Kidney tubule cell (primary cell): Measurements from ENCODE around the gene PRTN3.
"Not testable (repeated sequence)": the region's sequence is repeated elsewhere in the genome, so short reads cannot be mapped to it uniquely, and the experiment has no call there.

Source experiments
- DNase-seq: peaks from one replicate; pipeline ENCODE4 v3.0.0-alpha.2; 2018; ENCODE audit warnings: low spot score

PRTN3 gene

DNA sequence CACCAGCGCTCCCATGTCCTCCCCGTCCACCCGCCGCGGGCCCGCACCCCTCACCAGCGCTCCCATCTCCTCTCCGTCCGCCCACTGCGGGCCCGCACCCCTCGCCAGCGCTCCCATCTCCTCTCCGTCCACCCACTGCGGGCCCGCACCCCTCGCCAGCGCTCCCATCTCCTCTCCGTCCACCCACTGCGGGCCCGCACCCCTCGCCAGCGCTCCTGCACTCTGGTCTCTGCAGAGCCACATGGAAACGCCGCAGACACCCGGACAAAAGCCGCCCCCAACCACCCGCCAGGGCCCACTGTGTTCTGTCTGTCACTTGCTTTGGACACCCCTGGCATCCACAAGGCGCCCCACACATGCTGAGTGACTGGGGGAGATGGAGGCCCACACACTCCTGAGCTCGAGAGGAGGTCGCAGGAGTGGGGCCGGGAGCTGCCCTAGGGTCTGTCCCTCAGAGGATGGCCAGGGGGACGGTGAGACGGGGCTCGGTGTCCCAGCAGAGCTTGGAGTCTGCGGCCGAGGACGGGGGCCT, 26.0 kb downstream of the PRTN3 start:
- DNase-seq, result no peak

DNA sequence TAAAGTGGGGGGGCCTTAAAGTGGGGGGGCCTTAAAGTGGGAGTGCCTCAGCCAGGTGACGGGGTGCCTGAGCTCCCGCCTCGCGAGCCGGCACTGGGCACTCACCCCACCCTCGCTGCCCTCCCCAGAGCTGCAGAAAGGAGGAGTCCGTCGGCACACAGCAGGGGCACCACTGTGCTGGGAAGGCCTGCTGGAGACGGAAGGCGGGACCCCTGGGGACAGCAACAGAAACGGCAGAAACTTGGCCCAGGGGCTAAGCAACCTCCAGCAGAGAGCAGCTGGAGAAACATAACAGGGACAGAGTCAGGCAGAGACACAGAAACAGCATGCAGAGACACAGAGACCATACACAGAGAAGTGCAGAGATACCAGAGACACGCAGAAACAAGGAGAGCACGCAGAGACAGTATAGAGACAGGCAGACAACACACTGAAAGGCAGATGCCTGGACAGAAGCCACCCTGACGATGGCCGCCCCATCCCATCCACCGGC, 26.5 kb downstream of the PRTN3 start:
- no peak for DNase-seq

DNA sequence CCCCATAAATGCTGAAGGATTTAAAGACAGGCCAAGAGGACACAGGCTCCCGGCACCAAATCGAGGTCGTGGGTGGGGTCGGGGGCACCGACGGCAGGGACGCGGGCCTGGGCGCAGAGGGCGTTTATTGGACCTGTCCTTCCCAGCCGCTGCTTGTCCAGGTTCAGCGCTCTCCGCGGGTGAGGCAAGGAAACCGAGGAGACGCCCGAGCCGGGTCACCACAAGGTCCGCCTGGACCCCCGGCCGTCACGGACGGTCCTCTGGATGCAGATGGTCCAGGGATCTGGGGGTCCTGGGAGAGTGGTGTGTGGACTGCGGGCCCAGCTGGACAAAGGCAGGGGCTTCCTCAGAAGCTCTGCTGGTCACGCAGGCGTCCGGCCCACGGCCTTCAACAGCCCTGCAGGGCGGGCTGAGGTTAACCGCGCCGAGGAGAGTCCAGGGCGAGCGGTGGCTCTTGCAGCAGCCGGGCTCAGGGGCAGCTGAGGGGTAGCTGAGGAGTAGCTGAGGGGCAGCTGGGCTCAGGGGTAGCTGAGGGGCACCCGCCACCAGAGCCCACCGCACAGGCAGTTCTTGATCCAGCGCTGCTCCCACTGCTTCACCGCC, 27.2 kb downstream of the PRTN3 start:
- no peak for DNase-seq

DNA sequence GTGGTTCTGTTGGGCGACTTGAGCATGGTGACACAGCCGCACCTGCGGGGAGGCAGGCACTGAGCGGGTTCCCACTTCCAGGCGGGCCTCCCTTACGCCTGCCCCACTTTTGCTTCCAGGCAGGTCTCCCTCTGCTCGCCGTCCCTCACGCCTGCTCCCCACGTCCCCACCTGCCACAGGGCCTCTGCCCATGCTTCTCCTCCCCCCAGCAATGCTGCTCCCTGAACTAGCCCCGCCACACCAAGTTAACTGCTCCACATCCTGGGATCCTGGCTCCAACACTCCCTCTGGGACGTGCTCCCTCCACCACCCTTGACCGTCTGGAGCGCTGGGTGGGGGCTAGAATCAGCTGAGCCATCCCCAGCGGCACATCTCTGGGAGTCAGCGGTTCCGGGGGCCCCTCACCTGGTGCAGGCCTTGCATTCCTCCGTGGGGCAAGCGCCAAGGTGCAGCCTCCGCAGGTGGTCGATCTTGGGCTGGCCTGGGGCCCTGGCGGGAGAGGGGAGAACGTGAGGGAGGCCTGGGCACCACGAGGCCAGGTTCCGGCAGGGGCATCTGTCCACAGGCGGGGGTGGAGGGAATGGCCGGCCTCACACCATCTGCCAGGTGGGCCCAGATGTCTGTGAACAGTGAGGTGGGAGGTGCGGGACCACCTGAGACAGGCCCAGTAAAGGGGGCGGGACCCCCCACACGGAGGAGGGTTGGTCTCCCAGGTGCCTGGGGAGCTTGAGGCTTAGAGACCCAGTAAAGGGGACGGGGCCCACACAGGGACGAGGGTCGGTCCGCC, 27.9 kb downstream of the PRTN3 start:
- DNase-seq, result no peak

DNA sequence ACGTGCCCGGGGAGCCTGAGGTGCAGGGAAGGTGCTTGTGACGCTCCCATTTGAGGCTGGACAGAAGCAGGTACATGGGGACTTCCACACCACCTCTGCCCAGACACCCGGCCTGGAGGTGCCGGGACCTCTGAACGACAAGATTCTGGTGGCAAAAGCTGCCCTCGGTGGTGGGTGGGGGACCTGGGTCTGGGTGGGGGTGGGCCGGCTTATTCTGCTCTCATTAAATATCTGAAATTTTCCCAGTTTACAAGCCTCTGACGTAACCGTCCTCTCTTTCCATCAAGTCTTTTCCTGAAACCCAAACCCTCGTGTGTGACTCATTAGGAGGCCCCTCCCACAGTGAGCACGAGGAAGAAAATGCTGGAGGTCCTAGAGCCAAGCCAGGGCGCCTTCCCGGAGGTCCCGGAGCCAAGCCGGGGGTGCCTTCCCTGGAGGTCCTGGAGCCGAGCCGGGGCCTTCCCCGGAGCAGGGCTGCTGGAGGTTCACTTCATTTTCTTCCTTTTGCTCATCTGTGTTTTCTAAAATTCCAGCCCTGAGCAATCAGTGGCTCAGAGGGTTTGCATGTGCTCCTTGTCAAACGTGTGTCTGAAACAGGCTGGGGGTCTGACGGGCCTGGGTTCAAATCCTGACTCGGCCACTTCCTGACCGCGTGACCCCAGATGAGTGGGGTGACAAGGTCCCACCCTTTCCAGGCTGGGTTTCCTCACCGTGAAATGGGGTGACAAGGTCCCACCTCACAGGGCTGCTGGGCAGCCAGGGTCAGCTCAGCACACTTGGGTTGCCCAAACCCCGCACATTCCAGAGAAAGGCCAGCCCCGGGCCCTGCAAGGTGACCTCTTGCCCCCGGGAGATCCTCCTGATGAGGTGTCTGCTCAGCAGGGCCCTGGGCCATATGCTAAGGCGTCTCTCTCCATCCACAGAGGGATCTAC, 28.7 kb downstream of the PRTN3 start:
- DNase-seq, result peak; percentile 62

DNA sequence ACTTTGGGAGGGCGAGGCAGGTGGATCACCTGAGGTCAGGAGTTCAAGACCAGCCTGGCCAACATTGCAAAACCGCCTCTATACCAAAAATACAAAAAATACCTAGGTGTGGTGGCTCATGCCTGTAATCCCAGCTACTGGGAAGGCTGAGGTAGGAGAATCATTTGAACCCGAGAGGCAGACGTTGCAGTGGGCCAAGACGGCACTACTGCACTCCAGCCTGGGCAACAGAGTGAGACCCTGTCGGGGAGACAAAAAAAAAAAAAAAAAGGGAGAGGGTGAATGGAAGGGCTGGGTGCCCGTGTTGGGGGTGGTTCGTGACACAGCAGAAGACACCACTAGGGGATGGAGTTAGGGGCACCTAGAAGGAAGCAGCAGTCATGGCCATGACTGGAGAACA, 29.5 kb downstream of the PRTN3 start:
- DNase-seq, result no peak

DNA sequence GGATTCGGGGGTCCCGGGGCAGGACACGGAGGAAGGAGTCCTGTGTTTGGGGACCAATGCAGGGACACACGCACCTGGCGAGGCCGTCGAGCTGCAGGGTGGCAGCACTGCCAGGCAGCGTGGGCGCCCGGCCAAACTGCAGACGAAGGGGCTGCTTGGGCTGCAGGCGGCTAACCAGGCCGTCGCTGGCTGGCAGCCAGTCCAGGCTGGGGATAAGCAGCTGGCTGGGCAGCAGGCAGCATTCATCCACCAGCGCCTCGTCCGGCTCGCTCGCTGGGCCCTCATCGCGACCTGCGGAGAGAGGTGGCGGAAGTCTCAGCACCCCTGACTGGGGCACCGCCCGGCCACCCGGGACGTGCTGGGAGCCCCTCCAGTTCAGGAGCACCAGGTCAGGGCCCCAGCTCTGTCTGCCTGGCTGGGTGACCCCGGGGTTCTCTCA, 30.2 kb downstream of the PRTN3 start:
- no peak for DNase-seq

DNA sequence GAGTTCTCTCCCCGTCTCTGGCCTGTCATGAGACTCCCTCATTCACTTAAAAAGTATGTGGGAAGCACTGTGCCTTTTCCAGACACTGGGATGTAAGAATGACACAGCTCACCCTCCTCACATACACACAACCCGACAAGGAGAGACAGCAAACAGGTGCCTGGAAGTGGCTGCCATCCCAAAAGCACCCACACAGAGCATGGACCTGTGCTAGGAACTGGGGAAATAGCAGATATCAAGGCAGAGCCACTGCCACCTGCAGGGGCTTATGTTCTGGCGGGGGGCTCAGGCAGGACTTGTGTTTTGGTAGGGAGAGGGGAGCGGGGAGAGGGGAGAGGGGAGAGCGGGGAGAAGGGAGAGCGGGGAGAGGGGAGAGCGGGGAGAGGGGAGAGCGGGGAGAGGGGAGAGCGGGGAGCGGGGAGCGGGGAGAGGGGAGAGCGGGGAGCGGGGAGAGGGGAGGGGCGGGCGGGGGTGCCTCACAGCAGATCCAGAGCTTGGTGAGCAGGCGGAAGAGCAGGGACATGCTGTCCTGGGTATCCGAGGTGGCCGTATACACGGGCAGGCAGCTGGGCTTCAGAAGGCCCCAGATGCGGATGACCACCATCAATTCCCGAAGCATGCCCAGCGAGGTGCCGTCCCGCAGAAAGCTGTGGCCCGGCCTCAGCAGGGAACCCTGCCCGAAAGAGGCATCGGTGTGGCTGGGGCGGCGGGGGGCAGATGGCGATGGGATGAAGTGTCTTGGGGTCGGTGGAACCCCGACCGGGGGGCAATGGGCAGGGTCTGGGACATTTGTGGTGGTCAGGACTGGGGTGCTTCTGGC, 30.9 kb downstream of the PRTN3 start:
- no peak for DNase-seq

DNA sequence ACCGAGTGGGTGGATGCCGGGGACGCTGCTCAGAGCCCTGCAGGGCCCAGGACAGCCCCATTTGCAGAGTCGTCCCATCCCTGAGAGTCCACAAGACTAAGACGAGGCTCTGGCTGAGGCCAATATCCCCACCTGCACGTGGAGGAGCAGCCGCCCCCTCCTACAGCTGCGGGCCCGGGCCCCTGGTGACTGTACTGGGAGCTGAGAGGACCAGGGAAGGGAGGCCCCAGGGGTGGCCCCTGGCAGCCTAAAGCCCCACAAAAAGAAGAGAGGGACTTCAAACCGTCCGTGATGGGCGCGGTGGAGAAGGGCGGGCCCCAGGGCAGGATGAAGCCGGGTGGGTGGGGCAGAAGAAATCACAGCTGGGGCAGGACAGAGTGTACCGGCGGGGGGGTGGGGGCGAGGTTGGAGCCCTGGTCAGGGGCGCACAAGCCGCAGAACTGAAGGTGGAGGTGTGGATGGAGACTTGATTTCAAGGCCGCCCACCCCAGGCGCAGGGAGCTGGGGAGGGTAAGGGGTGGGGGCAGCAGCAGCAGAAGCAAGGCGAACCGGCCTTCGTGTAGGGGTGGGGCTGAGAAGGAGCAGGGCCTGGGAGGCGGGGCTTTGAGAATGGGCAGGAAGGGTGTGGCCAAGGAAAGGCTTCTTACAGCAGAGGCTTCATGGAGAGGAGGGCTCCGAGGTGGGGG, 31.6 kb downstream of the PRTN3 start:
- DNase-seq, result no peak

DNA sequence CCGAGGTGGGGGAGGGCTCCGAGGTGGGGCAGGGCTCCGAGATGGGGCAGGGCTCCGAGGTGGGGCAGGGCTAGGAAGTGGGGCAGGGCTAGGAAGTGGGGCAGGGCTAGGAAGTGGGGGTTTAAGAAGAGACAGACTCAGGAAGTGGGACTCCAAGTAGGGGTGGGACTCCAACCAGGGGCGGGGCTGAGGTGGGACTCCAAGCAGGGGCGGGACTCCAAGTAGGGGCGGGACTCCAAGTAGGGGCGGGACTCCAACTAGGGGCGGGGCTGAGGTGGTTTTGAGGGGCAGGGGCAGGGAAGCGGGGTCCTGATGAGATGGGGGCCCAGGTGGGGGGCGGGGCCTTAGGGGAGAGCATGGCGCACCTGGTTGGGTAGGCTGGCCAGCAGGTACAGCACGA, 32.3 kb downstream of the PRTN3 start:
- DNase-seq, result no peak

DNA sequence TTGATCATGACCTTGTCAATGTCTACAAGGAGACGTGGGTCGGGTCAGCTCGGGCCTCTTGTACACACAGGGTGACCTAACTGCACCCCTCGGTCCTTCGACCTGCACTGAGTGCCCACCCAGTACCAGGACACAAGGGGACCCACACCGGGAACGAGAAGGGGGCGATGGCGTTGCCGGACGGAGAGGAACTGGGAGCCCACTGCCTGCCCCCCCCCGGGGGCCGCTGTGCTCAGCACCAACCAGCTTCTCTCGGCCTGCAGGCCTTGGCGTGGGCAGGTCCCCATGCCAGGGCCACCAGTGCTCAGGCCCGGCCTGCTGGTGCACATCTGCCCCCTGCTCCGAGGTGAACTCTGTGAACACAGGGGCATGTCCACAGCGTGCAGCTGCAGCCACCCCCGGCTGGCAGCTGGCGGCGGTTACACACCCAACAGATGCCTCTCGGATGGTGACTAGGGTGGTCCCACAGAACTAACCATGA, 32.8 kb downstream of the PRTN3 start:
- no peak for DNase-seq

DNA sequence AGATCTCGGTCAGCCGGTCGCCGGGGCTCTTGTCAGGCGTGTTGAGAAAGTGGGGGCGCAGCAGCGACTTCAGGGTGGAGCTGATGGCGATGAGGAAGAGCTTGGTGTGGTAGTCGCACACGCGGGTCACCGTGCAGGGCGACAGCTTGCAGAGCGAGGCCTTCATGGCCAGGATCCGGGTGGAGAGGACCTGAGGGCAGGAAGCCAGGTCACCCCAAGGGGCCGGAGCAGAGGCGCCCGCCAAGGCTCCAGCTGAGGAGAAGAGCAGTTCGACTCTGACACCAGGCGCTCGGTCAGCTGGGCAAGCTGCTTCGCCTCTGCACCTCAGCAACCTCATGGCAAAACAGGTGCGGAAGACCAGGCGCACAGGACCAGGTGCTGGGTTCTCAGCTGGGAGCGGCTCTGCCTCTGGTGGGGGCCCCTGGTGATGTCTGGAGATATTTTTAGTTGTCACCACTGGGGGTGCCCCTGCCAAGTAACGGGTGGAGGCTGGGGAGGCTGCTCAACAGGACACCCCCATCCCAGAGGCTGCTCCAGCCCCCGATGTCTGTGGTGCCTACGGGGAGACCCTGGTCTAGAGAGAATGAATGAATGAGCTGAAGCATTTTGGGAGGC, 34.6 kb downstream of the PRTN3 start:
- DNase-seq, result no peak

DNA sequence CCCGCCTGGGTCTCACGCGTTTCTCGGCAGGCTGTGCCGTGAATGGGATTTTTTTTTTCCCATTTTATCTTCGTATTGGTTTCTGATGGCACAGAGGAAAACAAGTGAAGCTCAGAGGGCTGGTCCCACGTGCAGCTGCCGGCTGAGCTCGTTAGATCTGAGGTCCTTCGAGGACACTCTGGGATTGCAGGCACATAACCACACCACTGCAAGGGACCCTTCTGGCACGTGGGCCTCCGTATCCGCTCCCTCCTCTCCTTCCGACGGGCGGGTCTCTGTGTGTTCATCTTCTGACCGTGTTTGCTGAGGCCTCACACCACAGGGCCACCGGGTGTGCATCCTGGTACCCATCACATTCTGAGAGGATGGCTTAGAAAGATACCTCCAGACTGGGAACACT, 35.3 kb downstream of the PRTN3 start:
- DNase-seq, result no peak

DNA sequence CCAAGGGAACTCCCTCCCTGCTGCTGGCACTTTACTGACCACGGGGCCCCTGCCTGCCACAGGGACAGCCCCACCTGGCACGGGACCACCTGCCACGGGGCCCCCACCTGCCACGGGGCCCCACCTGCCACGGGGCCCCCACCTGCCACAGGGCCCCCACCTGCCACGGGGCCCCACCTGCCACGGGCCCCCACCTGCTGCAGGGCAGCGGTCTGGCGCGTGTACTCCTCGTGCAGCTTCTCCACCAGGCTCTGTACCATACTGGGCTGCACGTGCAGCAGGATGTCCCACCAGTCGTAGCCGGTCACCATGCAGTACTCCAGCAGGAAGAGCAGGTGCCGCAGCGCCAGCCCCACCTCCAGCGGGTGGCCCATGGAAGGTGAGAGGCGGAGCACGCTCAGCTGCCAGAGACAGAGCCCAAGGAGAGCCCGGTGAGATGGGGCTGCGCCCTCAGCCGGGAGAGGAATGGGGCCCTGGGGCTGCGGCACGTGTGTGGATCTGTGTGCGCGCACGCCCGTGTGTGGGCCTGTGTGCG, 36.0 kb downstream of the PRTN3 start:
- DNase-seq, result no peak

DNA sequence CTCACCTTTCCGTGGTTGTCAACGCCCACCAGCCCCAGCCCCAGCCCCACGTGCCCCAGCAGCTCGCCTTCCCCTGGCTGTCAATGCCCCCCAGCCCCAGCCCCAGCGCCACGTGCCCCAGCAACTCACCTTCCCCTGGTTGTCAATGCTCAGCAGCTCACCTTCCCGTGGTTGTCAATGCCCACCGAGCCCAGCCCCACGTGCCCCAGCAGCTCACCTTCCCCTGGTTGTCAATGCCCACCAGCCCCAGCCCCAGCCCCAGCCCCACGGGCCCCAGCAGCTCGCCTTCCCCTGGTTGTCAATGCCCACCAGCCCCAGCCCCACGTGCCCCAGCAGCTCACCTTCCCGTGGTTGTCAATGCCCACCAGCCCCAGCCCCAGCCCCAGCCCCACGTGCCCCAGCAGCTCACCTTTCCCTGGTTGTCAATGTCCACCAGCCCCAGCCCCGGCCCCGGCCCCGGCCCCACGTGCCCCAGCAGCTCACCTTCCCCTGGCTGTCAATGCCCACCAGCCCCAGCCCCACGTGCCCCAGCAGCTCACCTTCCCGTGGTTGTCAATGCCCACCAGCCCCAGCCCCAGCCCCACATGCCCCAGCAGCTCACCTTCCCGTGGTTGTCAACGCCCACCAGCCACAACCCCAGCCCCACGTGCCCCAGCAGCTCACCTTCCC, 37.3 kb downstream of the PRTN3 start:
- not testable (repeated sequence) for DNase-seq

DNA sequence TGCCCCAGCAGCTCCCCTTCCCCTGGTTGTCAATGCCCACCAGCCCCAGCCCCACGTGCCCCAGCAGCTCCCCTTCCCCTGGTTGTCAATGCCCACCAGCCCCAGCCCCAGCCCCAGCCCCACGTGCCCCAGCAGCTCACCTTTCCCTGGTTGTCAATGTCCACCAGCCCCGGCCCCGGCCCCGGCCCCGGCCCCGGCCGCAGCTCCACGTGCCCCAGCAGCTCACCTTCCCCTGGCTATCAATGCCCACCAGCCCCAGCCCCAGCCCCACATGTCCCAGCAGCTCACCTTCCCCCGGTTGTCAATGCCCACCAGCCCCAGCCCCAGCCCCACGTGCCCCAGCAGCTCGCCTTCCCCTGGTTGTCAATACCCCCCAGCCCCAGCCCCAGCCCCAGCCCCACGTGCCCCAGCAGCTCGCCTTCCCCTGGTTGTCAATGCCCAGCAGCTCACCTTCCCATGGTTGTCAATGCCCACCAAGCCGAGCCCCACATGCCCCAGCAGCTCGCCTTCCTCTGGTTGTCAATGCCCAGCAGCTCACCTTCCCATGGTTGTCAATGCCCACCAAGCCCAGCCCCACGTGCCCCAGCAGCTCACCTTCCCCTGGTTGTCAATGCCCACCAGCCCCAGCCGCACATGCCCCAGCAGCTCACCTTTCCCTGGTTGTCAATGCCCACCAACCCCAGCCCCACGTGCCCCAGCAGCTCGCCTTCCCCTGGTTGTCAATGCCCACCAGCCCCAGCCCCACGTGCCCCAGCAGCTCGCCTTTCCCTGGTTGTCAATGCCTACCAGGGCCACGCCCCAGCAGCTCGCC, 38.2 kb downstream of the PRTN3 start:
- DNase-seq, result not testable (repeated sequence)

DNA sequence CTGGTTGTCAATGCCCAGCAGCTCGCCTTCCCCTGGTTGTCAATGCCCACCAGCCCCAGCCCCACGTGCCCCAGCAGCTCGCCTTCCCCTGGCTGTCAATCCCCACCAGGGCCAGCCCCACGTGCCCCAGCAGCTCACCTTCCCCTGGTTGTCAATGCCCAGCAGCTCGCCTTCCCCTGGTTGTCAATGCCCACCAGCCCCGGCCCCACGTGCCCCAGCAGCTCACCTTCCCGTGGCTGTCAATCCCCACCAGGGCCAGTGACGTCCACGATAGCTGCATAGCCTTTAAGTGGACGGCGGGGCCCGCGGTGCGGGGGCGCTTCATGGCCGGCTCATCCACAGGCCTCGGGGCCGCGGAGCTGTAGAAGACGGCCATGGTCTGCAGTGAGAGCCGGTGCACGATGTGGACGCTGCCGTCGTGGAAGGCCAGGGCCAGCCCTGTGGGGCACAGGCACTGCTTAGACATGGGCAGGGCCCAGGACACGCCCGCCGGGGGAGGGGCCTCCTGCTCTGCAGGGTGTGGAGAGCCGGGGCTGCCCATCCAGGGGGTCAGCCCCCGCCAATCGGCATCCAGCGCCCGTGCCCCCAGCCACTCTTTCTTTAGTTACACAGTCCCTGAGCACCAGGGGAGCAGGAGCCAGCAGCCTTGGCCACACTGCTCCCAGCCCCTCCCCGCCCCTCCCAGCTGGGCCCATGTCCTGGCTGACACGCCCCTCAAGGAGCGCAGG, 39.1 kb downstream of the PRTN3 start:
- DNase-seq, result no peak
